ENCODE results near the gene PIP5K1A. TPM values are rescaled to one million over a fixed set of nuclear protein-coding genes. Genes with fewer than 3 reads are reported as not detected.

PIP5K1A gene
- total and polyA plus RNA-seq, 9 of the 15 experiments (the other 6 are each of a cell fraction or from before 2014, with no cell fraction given): 1.9 to 42.4 (median 18.8) TPM

GRCh38 chr1:151254217-151255213 lies 56.2 kb downstream of the PIP5K1A start, which contains the start of gene PSMD4 (continued):
- TF ChIP-seq PRMT5 (CRISPR knock-in tag; IDR thresholded peaks at IDR 0.05): no peak
- TF ChIP-seq HDAC1 (IDR thresholded peaks at IDR 0.05): peak in 1 of 2 experiments; percentile 67; a peak in 1 of 4 replicates
- TF ChIP-seq CREM (IDR thresholded peaks at IDR 0.05; ENCODE audit: low read depth): peak; percentile 87
- TF ChIP-seq PHF21A (IDR thresholded peaks at IDR 0.05; ENCODE audit: borderline replicate concordance, low read depth): no peak; the same call in 1 of the 2 replicates
- no peak for TF ChIP-seq DIDO1 (tag; IDR thresholded peaks at IDR 0.05; ENCODE audit: low read depth)
- TF ChIP-seq ETV5 (CRISPR knock-in tag; IDR thresholded peaks at IDR 0.05; ENCODE audit: low read depth): no peak; the same call in 1 of the 2 replicates
- TF ChIP-seq TBP (optimal IDR thresholded peaks at IDR 0.05; ENCODE audit: low read depth, low read length): peak; percentile 78
- TF ChIP-seq ETV6 (IDR thresholded peaks at IDR 0.05; ENCODE audit: borderline replicate concordance in 1 of 2, low read depth in 2 of 2, low read length in 1 of 2): no peak
- TF ChIP-seq ETV6 (CRISPR knock-in tag; IDR thresholded peaks at IDR 0.05; ENCODE audit: borderline replicate concordance): no peak
- peak; percentile 78 for TF ChIP-seq CHD2 (IDR thresholded peaks at IDR 0.05; ENCODE audit: low read depth, low read length)
- no peak for TF ChIP-seq JUNB (CRISPR knock-in tag; conservative IDR thresholded peaks at IDR 0.05)
- TF ChIP-seq, protein P1, sequence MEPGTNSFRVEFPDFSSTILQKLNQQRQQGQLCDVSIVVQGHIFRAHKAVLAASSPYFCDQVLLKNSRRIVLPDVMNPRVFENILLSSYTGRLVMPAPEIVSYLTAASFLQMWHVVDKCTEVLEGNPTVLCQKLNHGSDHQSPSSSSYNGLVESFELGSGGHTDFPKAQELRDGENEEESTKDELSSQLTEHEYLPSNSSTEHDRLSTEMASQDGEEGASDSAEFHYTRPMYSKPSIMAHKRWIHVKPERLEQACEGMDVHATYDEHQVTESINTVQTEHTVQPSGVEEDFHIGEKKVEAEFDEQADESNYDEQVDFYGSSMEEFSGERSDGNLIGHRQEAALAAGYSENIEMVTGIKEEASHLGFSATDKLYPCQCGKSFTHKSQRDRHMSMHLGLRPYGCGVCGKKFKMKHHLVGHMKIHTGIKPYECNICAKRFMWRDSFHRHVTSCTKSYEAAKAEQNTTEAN (CRISPR knock-in tag; IDR thresholded peaks at IDR 0.05): no peak
- TF ChIP-seq, protein P2, sequence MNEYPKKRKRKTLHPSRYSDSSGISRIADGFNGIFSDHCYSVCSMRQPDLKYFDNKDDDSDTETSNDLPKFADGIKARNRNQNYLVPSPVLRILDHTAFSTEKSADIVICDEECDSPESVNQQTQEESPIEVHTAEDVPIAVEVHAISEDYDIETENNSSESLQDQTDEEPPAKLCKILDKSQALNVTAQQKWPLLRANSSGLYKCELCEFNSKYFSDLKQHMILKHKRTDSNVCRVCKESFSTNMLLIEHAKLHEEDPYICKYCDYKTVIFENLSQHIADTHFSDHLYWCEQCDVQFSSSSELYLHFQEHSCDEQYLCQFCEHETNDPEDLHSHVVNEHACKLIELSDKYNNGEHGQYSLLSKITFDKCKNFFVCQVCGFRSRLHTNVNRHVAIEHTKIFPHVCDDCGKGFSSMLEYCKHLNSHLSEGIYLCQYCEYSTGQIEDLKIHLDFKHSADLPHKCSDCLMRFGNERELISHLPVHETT (CRISPR knock-in tag; conservative IDR thresholded peaks at IDR 0.05 in 1 of 2, IDR thresholded peaks at IDR 0.05 in 1 of 2): peak in 1 of 2 experiments; percentile 70; a peak in 1 of 4 replicates
- no peak for TF ChIP-seq TEAD4 (IDR thresholded peaks at IDR 0.05; ENCODE audit: low read length)
- no peak for TF ChIP-seq TEAD4 (CRISPR knock-in tag; IDR thresholded peaks at IDR 0.05; ENCODE audit: borderline replicate concordance)
- no peak for TF ChIP-seq ZNF165 (CRISPR knock-in tag; IDR thresholded peaks at IDR 0.05; ENCODE audit: borderline replicate concordance)
- TF ChIP-seq TEAD1 (CRISPR knock-in tag; IDR thresholded peaks at IDR 0.05): peak in 1 of 2 experiments; percentile 19; a peak in 1 of 4 replicates
- TF ChIP-seq PCBP2 (IDR thresholded peaks at IDR 0.05; ENCODE audit: low read depth, low read length, poor library complexity, severe bottlenecking): no peak
- TF ChIP-seq U2AF1 (optimal IDR thresholded peaks at IDR 0.05; ENCODE audit: low read depth, low read length): no peak
- no peak for TF ChIP-seq BMI1 (IDR thresholded peaks at IDR 0.05; ENCODE audit: low read length)
- TF ChIP-seq KAT8 (IDR thresholded peaks at IDR 0.05; ENCODE audit: low read depth): no peak
- TF ChIP-seq, protein P3, sequence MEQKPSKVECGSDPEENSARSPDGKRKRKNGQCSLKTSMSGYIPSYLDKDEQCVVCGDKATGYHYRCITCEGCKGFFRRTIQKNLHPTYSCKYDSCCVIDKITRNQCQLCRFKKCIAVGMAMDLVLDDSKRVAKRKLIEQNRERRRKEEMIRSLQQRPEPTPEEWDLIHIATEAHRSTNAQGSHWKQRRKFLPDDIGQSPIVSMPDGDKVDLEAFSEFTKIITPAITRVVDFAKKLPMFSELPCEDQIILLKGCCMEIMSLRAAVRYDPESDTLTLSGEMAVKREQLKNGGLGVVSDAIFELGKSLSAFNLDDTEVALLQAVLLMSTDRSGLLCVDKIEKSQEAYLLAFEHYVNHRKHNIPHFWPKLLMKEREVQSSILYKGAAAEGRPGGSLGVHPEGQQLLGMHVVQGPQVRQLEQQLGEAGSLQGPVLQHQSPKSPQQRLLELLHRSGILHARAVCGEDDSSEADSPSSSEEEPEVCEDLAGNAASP (IDR thresholded peaks at IDR 0.05): no peak

All from K562 (cell line).